Measurements from ENCODE around the gene TLCD2.

Gene TLCD2

DNA sequence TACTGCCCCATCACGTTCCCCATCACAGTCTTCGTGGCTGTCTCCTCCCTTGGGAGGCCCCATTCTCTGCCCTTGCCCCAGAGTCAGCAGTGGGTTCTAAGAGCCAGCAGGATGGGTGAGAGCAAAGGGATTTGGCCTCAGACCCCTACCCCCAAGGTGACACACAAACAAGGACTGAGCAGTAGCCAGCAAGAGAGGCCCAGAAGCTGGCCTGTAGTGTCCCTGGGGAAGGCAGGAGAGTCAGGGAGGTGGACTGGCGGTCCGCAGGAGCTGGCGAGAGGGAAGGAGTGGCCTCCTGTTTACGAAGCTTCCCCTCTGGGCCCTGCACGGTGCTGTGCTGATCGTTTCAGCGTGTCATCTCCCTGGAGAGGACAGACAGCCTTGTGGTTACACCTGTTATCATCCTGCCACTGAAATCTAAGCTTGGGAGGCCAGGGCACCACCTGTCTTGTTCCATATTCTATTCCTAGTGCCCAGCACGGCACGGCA, 22.7 kb upstream of the TLCD2 start:
- no peak overlapping the region for H3K27ac ChIP-seq
- no peaks in the 10 kb centered on the region for H3K79me2 ChIP-seq (ENCODE audit: insufficient read depth, low read depth)
- H4K20me1 ChIP-seq (ENCODE audit: insufficient read depth) = no peaks in the 10 kb centered on the region
- no peak overlapping the region for H2AFZ ChIP-seq (ENCODE audit: low read depth)
- TF ChIP-seq, protein P1, sequence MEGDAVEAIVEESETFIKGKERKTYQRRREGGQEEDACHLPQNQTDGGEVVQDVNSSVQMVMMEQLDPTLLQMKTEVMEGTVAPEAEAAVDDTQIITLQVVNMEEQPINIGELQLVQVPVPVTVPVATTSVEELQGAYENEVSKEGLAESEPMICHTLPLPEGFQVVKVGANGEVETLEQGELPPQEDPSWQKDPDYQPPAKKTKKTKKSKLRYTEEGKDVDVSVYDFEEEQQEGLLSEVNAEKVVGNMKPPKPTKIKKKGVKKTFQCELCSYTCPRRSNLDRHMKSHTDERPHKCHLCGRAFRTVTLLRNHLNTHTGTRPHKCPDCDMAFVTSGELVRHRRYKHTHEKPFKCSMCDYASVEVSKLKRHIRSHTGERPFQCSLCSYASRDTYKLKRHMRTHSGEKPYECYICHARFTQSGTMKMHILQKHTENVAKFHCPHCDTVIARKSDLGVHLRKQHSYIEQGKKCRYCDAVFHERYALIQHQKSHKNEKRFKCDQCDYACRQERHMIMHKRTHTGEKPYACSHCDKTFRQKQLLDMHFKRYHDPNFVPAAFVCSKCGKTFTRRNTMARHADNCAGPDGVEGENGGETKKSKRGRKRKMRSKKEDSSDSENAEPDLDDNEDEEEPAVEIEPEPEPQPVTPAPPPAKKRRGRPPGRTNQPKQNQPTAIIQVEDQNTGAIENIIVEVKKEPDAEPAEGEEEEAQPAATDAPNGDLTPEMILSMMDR (conservative IDR thresholded peaks at IDR 0.05; ENCODE audit: low read depth, low read length) = no peak
- no peak overlapping the region for H3K4me2 ChIP-seq
- H3K9ac ChIP-seq = no peak overlapping the region
- H3K4me1 ChIP-seq (ENCODE audit: low read depth, poor library complexity, severe bottlenecking) = peaks cover 21% of the 10 kb centered on the region
- H3K27me3 ChIP-seq (ENCODE audit: insufficient read depth, low read depth) = no peaks in the 10 kb centered on the region
- H3K36me3 ChIP-seq (ENCODE audit: insufficient read depth) = no peaks in the 10 kb centered on the region
- no peak overlapping the region for H3K4me3 ChIP-seq (IDR thresholded peaks at IDR 0.05; ENCODE audit: insufficient read depth, low read depth, low read length)

DNA sequence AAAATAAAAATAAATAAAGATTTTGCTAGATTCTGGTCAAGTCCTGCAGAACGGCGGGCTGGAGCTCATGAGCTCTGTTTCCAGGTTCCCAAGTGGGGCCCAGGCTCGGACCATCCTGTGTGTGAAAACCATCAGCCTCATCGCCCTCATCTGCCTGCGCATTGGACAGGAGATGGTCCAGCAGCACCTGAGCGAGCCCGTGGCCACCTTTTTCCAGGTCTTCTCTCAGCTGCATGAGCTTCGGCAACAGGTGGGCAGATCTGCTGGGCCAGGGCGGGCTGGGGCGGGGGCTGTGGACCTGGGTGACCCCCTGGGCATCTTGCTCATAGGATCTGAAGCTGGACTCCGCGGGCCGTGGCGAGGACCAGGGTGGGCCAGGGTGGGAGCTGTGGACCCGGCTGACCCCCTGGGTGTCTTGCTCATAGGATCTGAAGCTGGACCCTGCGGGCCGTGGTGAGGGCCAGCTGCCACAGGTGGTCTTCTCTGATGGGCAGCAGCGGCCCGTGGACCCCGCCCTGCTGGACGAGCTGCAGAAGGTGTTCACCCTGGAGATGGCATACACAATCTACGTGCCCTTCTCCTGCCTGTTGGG, 22.2 kb upstream of the TLCD2 start:
- Histone ChIP-seq H3K79me2 (ENCODE audit: insufficient read depth, low read depth) (no peaks in the 10 kb centered on the region), H2AFZ (ENCODE audit: low read depth) (no peak overlapping the region), H4K20me1 (ENCODE audit: insufficient read depth) (no peaks in the 10 kb centered on the region), H3K4me1 (ENCODE audit: low read depth, poor library complexity, severe bottlenecking) (peaks cover 18% of the 10 kb centered on the region), H3K4me2 (no peak overlapping the region), H3K27ac (no peak overlapping the region), H3K36me3 (ENCODE audit: insufficient read depth) (no peaks in the 10 kb centered on the region), H3K4me3 (IDR thresholded peaks at IDR 0.05; ENCODE audit: insufficient read depth, low read depth, low read length) (no peak overlapping the region), H3K9ac (no peak overlapping the region), H3K27me3 (ENCODE audit: insufficient read depth, low read depth) (no peaks in the 10 kb centered on the region)
- TF ChIP-seq, protein P1 (conservative IDR thresholded peaks at IDR 0.05; ENCODE audit: low read depth, low read length) = no peak

DNA sequence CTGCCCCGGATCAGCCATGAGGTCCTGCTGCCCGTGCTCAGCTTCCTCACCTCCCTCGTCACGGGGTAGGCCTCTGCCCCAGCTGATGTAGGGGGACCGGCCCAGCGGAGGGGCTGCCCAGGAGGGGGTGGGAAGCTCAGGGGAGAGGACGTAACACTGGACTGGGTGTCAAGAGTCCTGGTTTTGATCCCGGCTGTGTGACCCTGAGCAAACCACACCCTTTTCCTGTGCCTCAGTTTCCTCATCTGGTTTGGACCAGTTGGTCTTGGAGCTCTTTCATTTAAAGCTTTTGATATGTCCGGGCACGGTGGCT, 21.0 kb upstream of the TLCD2 start:
- no peak overlapping the region for H3K4me2 ChIP-seq
- peaks cover 6% of the 10 kb centered on the region for H3K4me1 ChIP-seq (ENCODE audit: low read depth, poor library complexity, severe bottlenecking)
- H4K20me1 ChIP-seq (ENCODE audit: insufficient read depth) = no peaks in the 10 kb centered on the region
- H2AFZ ChIP-seq (ENCODE audit: low read depth) = no peak overlapping the region
- H3K36me3 ChIP-seq (ENCODE audit: insufficient read depth) = no peaks in the 10 kb centered on the region
- no peak overlapping the region for H3K4me3 ChIP-seq (IDR thresholded peaks at IDR 0.05; ENCODE audit: insufficient read depth, low read depth, low read length)
- H3K79me2 ChIP-seq (ENCODE audit: insufficient read depth, low read depth) = no peaks in the 10 kb centered on the region
- H3K27me3 ChIP-seq (ENCODE audit: insufficient read depth, low read depth) = no peaks in the 10 kb centered on the region
- TF ChIP-seq, protein P1 (conservative IDR thresholded peaks at IDR 0.05; ENCODE audit: low read depth, low read length) = no peak
- H3K9ac ChIP-seq = no peak overlapping the region
- H3K27ac ChIP-seq = no peak overlapping the region

DNA sequence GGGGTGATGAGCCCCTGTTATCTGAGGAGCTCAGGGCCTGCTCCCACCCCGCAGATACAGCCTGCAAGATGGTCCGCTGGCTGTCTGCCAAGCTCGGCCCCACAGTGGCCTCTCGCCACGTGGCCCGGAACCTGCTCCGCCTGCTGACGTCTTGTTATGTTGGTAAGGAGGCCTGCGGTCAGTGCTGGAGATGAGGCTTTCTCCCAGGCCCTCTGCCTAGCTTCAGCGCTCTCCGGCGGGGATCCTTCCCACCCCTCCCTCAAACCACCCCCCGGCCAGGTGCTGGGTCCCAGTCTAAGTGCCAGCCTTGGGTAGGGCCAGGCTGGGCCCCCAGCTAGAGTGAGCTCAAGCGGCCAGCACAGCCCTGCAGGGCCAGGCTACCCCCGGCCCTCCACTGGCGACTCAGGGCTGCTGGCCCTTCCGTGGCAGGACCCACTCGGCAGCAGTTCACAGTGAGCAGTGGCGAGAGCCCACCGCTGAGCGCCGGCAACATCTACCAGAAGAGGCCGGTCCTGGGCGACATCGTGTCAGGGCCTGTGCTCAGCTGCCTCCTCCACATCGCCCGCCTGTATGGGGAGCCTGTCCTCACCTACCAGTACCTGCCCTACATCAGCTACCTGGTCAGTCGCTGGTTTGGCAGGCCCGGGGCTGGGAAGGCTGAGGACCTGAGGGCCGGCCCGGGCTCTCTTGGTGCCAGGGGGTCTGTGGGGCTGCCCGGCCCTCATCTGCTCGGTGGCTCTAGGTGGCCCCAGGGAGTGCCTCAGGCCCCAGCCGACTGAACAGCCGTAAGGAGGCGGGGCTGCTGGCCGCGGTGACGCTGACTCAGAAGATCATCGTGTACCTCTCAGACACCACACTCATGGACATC, 20.4 kb upstream of the TLCD2 start:
- no peak overlapping the region for H3K9ac ChIP-seq
- TF ChIP-seq, protein P1 (conservative IDR thresholded peaks at IDR 0.05; ENCODE audit: low read depth, low read length) = no peak

More for the DNA sequence above, 20.4 kb upstream of the TLCD2 start:
- H3K4me3 ChIP-seq (IDR thresholded peaks at IDR 0.05; ENCODE audit: insufficient read depth, low read depth, low read length) = no peak overlapping the region
- no peaks in the 10 kb centered on the region for H3K79me2 ChIP-seq (ENCODE audit: insufficient read depth, low read depth)
- H3K4me2 ChIP-seq = no peak overlapping the region
- no peaks in the 10 kb centered on the region for H4K20me1 ChIP-seq (ENCODE audit: insufficient read depth)
- H3K27me3 ChIP-seq (ENCODE audit: insufficient read depth, low read depth) = no peaks in the 10 kb centered on the region
- H2AFZ ChIP-seq (ENCODE audit: low read depth) = no peak overlapping the region
- H3K36me3 ChIP-seq (ENCODE audit: insufficient read depth) = no peaks in the 10 kb centered on the region
- peaks cover under 1% of the 10 kb centered on the region for H3K4me1 ChIP-seq (ENCODE audit: low read depth, poor library complexity, severe bottlenecking)
- H3K27ac ChIP-seq = no peak overlapping the region
